Osteocyte (in vitro differentiated cells): Measurements from ENCODE around the gene DISC1. TPM values are rescaled to one million over a fixed set of nuclear protein-coding genes. Genes with fewer than 3 reads are reported as not detected.

Experiments used
- DNase-seq: peaks from one replicate; pipeline ENCODE4 v3.0.0; 2021; ENCODE audit warnings: mixed read lengths; ENCODE audit not compliant: unreplicated experiment; ENCODE audit errors: extremely low spot score
- H3K27ac Mint-ChIP-seq: one replicate; pipeline ENCODE4 v1.8.0; 2021; ENCODE audit warnings: mild to moderate bottlenecking, mixed read lengths; ENCODE audit not compliant: unreplicated experiment
- H3K27me3 Mint-ChIP-seq: one replicate; pipeline ENCODE4 v1.8.0; 2021; ENCODE audit warnings: mixed read lengths; ENCODE audit not compliant: unreplicated experiment
- H3K36me3 Mint-ChIP-seq: one replicate; pipeline ENCODE4 v1.8.0; 2021; ENCODE audit warnings: mixed read lengths; ENCODE audit not compliant: unreplicated experiment
- H3K4me1 Mint-ChIP-seq: one replicate; pipeline ENCODE4 v1.8.0; 2021; ENCODE audit warnings: mixed read lengths; ENCODE audit not compliant: unreplicated experiment
- H3K4me3 Mint-ChIP-seq: one replicate; pipeline ENCODE4 v1.8.0; 2021; ENCODE audit warnings: mild to moderate bottlenecking, moderate library complexity, mixed read lengths; ENCODE audit not compliant: unreplicated experiment
- H3K9me3 Mint-ChIP-seq: one replicate; pipeline ENCODE4 v1.8.0; 2021; ENCODE audit warnings: mixed read lengths; ENCODE audit not compliant: unreplicated experiment
- total RNA-seq: library from RNA; stranded (reverse); gene quantifications from 2 replicates; pipeline ENCODE4 v1.2.1, GENCODE V29; 2021
- TF ChIP-seq, protein P1 (sequence below): fragments of 200-600 bp; sonication (generic); IDR thresholded peaks from 2 replicates; pipeline ENCODE4 v1.5.0; 2021; ENCODE audit warnings: antibody characterized with exemption, mild to moderate bottlenecking, moderate library complexity

Gene DISC1
- total RNA-seq, 1 donor from 2014 or later: 15.6 TPM

DNA sequence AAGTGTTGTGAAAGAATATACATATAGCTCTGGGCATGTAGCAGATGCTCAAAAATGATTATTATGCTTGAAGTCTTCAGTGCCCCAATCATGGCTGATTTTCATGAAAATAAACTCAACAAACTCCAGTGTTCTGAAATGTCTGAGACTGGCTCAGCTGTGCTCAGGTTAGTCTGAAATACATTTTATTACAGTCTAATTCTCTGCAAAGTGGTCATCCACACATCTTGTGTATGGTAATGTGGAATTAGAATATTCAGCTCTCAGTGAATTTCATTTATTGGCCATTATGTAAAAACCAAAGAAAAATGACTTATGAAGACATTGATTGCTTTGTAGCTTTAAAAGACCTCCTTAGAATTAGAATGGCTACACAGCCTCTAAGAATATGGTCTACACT, 109.9 kb downstream of the DISC1 start:
- Mint-ChIP-seq H3K4me3 (no peak overlapping the region), H3K27ac (no peak overlapping the region), H3K9me3 (peaks cover 7% of the 10 kb centered on the region), H3K4me1 (no peaks in the 10 kb centered on the region), H3K27me3 (no peaks in the 10 kb centered on the region), H3K36me3 (peaks cover 5% of the 10 kb centered on the region)
- no peak for DNase-seq
- TF ChIP-seq, protein P1, sequence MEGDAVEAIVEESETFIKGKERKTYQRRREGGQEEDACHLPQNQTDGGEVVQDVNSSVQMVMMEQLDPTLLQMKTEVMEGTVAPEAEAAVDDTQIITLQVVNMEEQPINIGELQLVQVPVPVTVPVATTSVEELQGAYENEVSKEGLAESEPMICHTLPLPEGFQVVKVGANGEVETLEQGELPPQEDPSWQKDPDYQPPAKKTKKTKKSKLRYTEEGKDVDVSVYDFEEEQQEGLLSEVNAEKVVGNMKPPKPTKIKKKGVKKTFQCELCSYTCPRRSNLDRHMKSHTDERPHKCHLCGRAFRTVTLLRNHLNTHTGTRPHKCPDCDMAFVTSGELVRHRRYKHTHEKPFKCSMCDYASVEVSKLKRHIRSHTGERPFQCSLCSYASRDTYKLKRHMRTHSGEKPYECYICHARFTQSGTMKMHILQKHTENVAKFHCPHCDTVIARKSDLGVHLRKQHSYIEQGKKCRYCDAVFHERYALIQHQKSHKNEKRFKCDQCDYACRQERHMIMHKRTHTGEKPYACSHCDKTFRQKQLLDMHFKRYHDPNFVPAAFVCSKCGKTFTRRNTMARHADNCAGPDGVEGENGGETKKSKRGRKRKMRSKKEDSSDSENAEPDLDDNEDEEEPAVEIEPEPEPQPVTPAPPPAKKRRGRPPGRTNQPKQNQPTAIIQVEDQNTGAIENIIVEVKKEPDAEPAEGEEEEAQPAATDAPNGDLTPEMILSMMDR: no peak

DNA sequence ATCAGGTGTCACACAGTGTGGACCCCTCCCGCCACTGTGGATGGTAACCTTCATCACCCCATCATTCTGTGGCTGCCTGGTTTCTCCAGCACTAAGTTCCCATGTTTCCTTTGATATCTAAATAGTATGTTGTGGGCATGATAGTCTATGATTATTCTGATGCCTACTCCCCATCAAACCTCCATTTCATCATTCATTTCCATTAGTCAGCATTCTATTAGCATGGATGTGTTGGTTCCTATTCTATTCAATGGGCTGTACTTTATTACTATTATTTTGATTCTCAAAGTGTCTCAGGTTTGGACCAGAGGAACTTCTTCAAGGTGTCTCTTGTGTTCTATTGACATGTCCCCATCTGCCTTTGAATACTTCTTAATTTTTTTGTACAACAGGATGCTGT, 112.0 kb downstream of the DISC1 start:
- Mint-ChIP-seq H3K9me3 (peaks cover 7% of the 10 kb centered on the region), H3K4me1 (no peaks in the 10 kb centered on the region)
- no peak for DNase-seq

GRCh38 chr1:231743966-231744365, 117.4 kb downstream of the DISC1 start:
- Mint-ChIP-seq H3K27me3 (no peaks in the 10 kb centered on the region), H3K4me1 (peaks cover 7% of the 10 kb centered on the region), H3K9me3 (peaks cover 17% of the 10 kb centered on the region), H3K36me3 (peaks cover 18% of the 10 kb centered on the region), H3K4me3 (no peak overlapping the region), H3K27ac (no peak overlapping the region)
- no peak for DNase-seq
- TF ChIP-seq, protein P1: no peak

More for the DNA sequence above, 112.0 kb downstream of the DISC1 start:
- TF ChIP-seq, protein P1: no peak
- peaks cover 5% of the 10 kb centered on the region for H3K36me3 Mint-ChIP-seq
- no peak overlapping the region for H3K27ac Mint-ChIP-seq
- H3K27me3 Mint-ChIP-seq: no peaks in the 10 kb centered on the region
- no peak overlapping the region for H3K4me3 Mint-ChIP-seq

GRCh38 chr1:231748760-231749415, 122.3 kb downstream of the DISC1 start:
- Mint-ChIP-seq H3K4me3 (no peak overlapping the region), H3K27ac (no peak overlapping the region), H3K4me1 (peaks cover 6% of the 10 kb centered on the region), H3K9me3 (peaks cover 25% of the 10 kb centered on the region), H3K36me3 (peaks cover 37% of the 10 kb centered on the region), H3K27me3 (no peaks in the 10 kb centered on the region)
- no peak for DNase-seq
- TF ChIP-seq, protein P1: no peak

GRCh38 chr1:231750296-231750695, 123.7 kb downstream of the DISC1 start:
- Mint-ChIP-seq H3K27ac (no peak overlapping the region), H3K4me1 (peaks cover 4% of the 10 kb centered on the region), H3K36me3 (peaks cover 48% of the 10 kb centered on the region), H3K4me3 (no peak overlapping the region), H3K27me3 (no peaks in the 10 kb centered on the region), H3K9me3 (peaks cover 30% of the 10 kb centered on the region)
- DNase-seq: no peak
- TF ChIP-seq, protein P1: no peak
